IMR-90 (cell line): ENCODE data around the gene GSTT4. TPM values are rescaled to one million over a fixed set of nuclear protein-coding genes. Genes with fewer than 3 reads are reported as not detected.

Source experiments
- ATAC-seq: fragments of 200-7000 bp; cut with Tn5 transposase; 2 replicates; pipeline ENCODE4 v1.9.1; 2020; ENCODE audit warnings: low read depth, mild to moderate bottlenecking, moderate library complexity
- BruUV-seq: library from RNA; stranded (reverse); fragments of 400-500 nt; replicated peaks from 2 replicates; lab custom pipeline; 2021; lab: Mats Ljungman, UMichigan
- CTCF ChIA-PET: fragments of 300-600 bp; formaldehyde crosslinking; extraction: SDS; loops from one replicate; lab custom pipeline; 2021; ENCODE audit warnings: antibody characterized with exemption; lab: Yijun Ruan, JAX
- POLR2A ChIA-PET: fragments of 300-600 bp; sonication (Branson Sonifier 250); formaldehyde crosslinking; loops from one replicate; lab custom pipeline; 2022; ENCODE audit warnings: antibody characterized with exemption; ENCODE audit not compliant: unreplicated experiment; lab: Charles Lee
- DNase-seq: peaks from one replicate; pipeline ENCODE4 v3.0.0; 2013
- H2AFZ ChIP-seq: replicated peaks from 2 replicates; pipeline ENCODE3; 2013; ENCODE audit warnings: low read length, mild to moderate bottlenecking; ENCODE audit not compliant: poor library complexity
- H2AK5ac ChIP-seq: 2 replicates; pipeline ENCODE4 v1.6.1; 2013; ENCODE audit warnings: low read depth, low read length, inconsistent platforms
- H2AK9ac ChIP-seq: replicated peaks from 2 replicates; pipeline ENCODE3; 2013; ENCODE audit warnings: mild to moderate bottlenecking, low read depth, low read length, moderate library complexity; ENCODE audit not compliant: poor library complexity
- H2BK120ac ChIP-seq: 2 replicates; pipeline ENCODE4 v1.6.1; 2013; ENCODE audit warnings: low read depth, low read length, inconsistent platforms
- H2BK15ac ChIP-seq: 3 replicates; pipeline ENCODE4 v1.6.1; 2013; ENCODE audit warnings: low read depth, low read length, inconsistent platforms
- H2BK20ac ChIP-seq: 2 replicates; pipeline ENCODE4 v1.6.1; 2013; ENCODE audit warnings: low read depth, mild to moderate bottlenecking, inconsistent platforms, low read length, moderate library complexity
- H2BK5ac ChIP-seq: 2 replicates; pipeline ENCODE4 v1.6.1; 2013; ENCODE audit warnings: mild to moderate bottlenecking, low read depth, low read length, inconsistent platforms; ENCODE audit not compliant: poor library complexity, severe bottlenecking
- H3K14ac ChIP-seq: replicated peaks from 2 replicates; pipeline ENCODE4 v1.6.1; 2013; ENCODE audit warnings: low read depth, low read length, inconsistent platforms
- H3K18ac ChIP-seq: 2 replicates; pipeline ENCODE4 v1.6.1; 2013; ENCODE audit warnings: low read depth, low read length, control low read depth
- H3K23ac ChIP-seq: 2 replicates; pipeline ENCODE4 v1.6.1; 2013; ENCODE audit warnings: low read depth, low read length, inconsistent platforms
- H3K27ac ChIP-seq: 2 replicates; pipeline ENCODE4 v1.5.1; 2013; ENCODE audit warnings: mild to moderate bottlenecking, control low read depth, low read length; ENCODE audit not compliant: insufficient read depth
- H3K27me3 ChIP-seq: 2 replicates; pipeline ENCODE4 v1.6.1; 2013; ENCODE audit warnings: low read length; ENCODE audit not compliant: control insufficient read depth, insufficient read depth
- H3K36me3 ChIP-seq: 2 replicates; pipeline ENCODE4 v1.6.1; 2013; ENCODE audit warnings: low read length, mixed read lengths; ENCODE audit not compliant: control insufficient read depth, insufficient read depth
- H3K4ac ChIP-seq: 2 replicates; pipeline ENCODE4 v1.6.1; 2013; ENCODE audit warnings: low read depth, low read length, inconsistent platforms
- H3K4me1 ChIP-seq: 2 replicates; pipeline ENCODE4 v1.6.1; 2013; ENCODE audit warnings: low read length, mixed read lengths; ENCODE audit not compliant: control insufficient read depth, insufficient read depth
- H3K4me2 ChIP-seq: 2 replicates; pipeline ENCODE4 v1.6.1; 2013; ENCODE audit warnings: low read depth, mild to moderate bottlenecking, control low read depth, low read length, moderate library complexity
- H3K4me3 ChIP-seq: 2 replicates; pipeline ENCODE4 v1.5.1; 2013; ENCODE audit warnings: low read depth, mild to moderate bottlenecking, control low read depth, low read length, moderate library complexity; ENCODE audit not compliant: insufficient read depth
- H3K56ac ChIP-seq: 2 replicates; pipeline ENCODE4 v1.6.1; 2013; ENCODE audit warnings: low read length, inconsistent platforms; ENCODE audit not compliant: insufficient read depth; ENCODE audit errors: extremely low read depth
- H3K79me1 ChIP-seq, 2 experiments: 2 replicates each; pipeline ENCODE4 v1.6.1; 2013; ENCODE audit warnings: low read length in 2 of 2, inconsistent platforms in 1 of 2, low read depth in 1 of 2
- H3K9ac ChIP-seq: 2 replicates; pipeline ENCODE4 v1.6.1; 2013; ENCODE audit warnings: low read depth, low read length, control low read depth
- H3K9me1 ChIP-seq: 2 replicates; pipeline ENCODE4 v1.6.1; 2013; ENCODE audit warnings: low read length, inconsistent platforms; ENCODE audit not compliant: insufficient read depth
- H3K9me3 ChIP-seq: 2 replicates; pipeline ENCODE4 v1.6.1; 2013; ENCODE audit warnings: low read length; ENCODE audit not compliant: control insufficient read depth, insufficient read depth
- H4K20me1 ChIP-seq: 2 replicates; pipeline ENCODE4 v1.6.1; 2013; ENCODE audit warnings: low read length, inconsistent platforms; ENCODE audit not compliant: insufficient read depth
- H4K5ac ChIP-seq: 2 replicates; pipeline ENCODE4 v1.6.1; 2013; ENCODE audit warnings: mild to moderate bottlenecking, low read depth, low read length, control low read depth
- H4K8ac ChIP-seq, 2 experiments: 2 replicates each; pipeline ENCODE4 v1.6.1; 2013; ENCODE audit warnings: low read depth in 2 of 2, low read length in 2 of 2, control low read depth in 1 of 2, inconsistent platforms in 1 of 2
- H4K91ac ChIP-seq: 2 replicates; pipeline ENCODE4 v1.6.1; 2013; ENCODE audit warnings: low read depth, low read length, inconsistent platforms; ENCODE audit not compliant: insufficient read depth
- BHLHE40 ChIP-seq: fragments of 150-350 bp; IDR thresholded peaks from 2 replicates; pipeline ENCODE4 v1.6.1; 2016; ENCODE audit warnings: mild to moderate bottlenecking, low read depth, low read length
- CEBPB ChIP-seq: IDR thresholded peaks from 2 replicates; pipeline ENCODE4 v1.6.1; 2012; ENCODE audit warnings: low read depth, low read length, improper control_type of control experiment
- CHD1 ChIP-seq: IDR thresholded peaks from 2 replicates; pipeline ENCODE4 v1.6.1; 2012; ENCODE audit warnings: low read depth, low read length, improper control_type of control experiment
- MAFK ChIP-seq: IDR thresholded peaks from 2 replicates; pipeline ENCODE4 v1.6.1; 2012; ENCODE audit warnings: low read depth, low read length, improper control_type of control experiment
- MAZ ChIP-seq: IDR thresholded peaks from 2 replicates; pipeline ENCODE4 v1.6.1; 2012; ENCODE audit warnings: low read depth, mild to moderate bottlenecking, low read length, improper control_type of control experiment, moderate library complexity, borderline replicate concordance
- POLR2A ChIP-seq: IDR thresholded peaks from 2 replicates; pipeline ENCODE4 v1.6.1; 2012; ENCODE audit warnings: mild to moderate bottlenecking, low read depth, low read length
- RAD21 ChIP-seq: IDR thresholded peaks from 2 replicates; pipeline ENCODE4 v1.6.1; 2012; ENCODE audit warnings: low read length, improper control_type of control experiment
- RCOR1 ChIP-seq: IDR thresholded peaks from 2 replicates; pipeline ENCODE4 v1.6.1; 2012; ENCODE audit warnings: mild to moderate bottlenecking, low read length, improper control_type of control experiment; ENCODE audit not compliant: insufficient replicate concordance
- SMC3 ChIP-seq: fragments of 150-350 bp; IDR thresholded peaks from 2 replicates; pipeline ENCODE4 v1.6.1; 2016; ENCODE audit warnings: low read depth, mild to moderate bottlenecking, antibody characterized with exemption, low read length, moderate library complexity
- WGBS, 2 experiments: methylation state at CpG; one replicate each; pipeline versions ENCODE4 v1.1.5 to v1.1.7; 2013; ENCODE audit warnings: missing lambda C conversion rate in 2 of 2; ENCODE audit not compliant: insufficient read length in 1 of 2; ENCODE audit errors: extremely low coverage in 2 of 2; 5-methylcytosine and 5-hydroxymethylcytosine counted together
- dilution Hi-C: fragments of 300-500 bp; cut with HindIII; formaldehyde crosslinking; loops from one replicate; pipeline ENCODE4 v1.14.3; 2018; ENCODE audit warnings: low sequenced_read_pairs; ENCODE audit not compliant: unreplicated experiment
- in situ Hi-C: fragments of 300-500 bp; cut with MboI; formaldehyde crosslinking; loops from 3 replicates; pipeline ENCODE4 v1.14.3; 2019; ENCODE audit warnings: low sequenced_read_pairs, inconsistent platforms, mixed read lengths
- intact Hi-C: fragments of 100-400 bp; cut with micrococcal nuclease; formaldehyde crosslinking; loops from 2 replicates; pipeline ENCODE4 v1.10.0; 2022
- polyA plus RNA-seq, 3 experiments: library from polyadenylated mRNA; depleted of rRNA; stranded (reverse); fragments of >200 nt; gene quantifications; 2 replicates each; pipeline ENCODE4 v1.2.3, GENCODE V29; 2012; ENCODE audit warnings: low replicate concordance in 1 of 3
- total RNA-seq: library from RNA; depleted of rRNA; stranded (reverse); fragments of >200 nt; gene quantifications from 2 replicates; pipeline ENCODE4 v1.2.3, GENCODE V29; 2012
- TF ChIP-seq, protein P1 (sequence below): fragments of 150-350 bp; IDR thresholded peaks from 2 replicates; pipeline ENCODE4 v1.6.1; 2016; ENCODE audit warnings: low read depth, mild to moderate bottlenecking, low read length, moderate library complexity, borderline replicate concordance

The GSTT4 gene
- total and polyA plus RNA-seq, 2 of the 4 experiments (the other 2 are of a cell fraction) = not detected

GRCh38 chr22:24021304-24021703 is 16.1 kb upstream of the GSTT4 start:
- Histone ChIP-seq H2BK15ac (no peak overlapping the region), H4K91ac (no peak overlapping the region), H3K18ac (no peak overlapping the region), H3K23ac (no peak overlapping the region), H3K9me3 (no peaks in the 10 kb centered on the region), H3K4ac (no peak overlapping the region), H3K4me2 (no peak overlapping the region), H3K56ac (no peak overlapping the region), H2AK5ac (no peak overlapping the region), H2BK120ac (no peak overlapping the region), H4K20me1 (peaks cover 4% of the 10 kb centered on the region; the same call in 1 of the 2 replicates), H3K14ac (no peak overlapping the region), H2BK20ac (no peak overlapping the region), H3K4me3 (no peak overlapping the region), H3K4me1 (no peaks in the 10 kb centered on the region), H4K5ac (no peak overlapping the region), H4K8ac (no peak overlapping the region), H3K27ac (no peak overlapping the region), H3K36me3 (peaks cover 5% of the 10 kb centered on the region), H2BK5ac (no peak overlapping the region), H2AK9ac (no peak overlapping the region), H3K27me3 (no peaks in the 10 kb centered on the region), H2AFZ (no peak overlapping the region), H3K79me1 (peaks cover 20 to 47% of the 10 kb centered on the region in 2 experiments), H3K9ac (no peak overlapping the region), H3K9me1 (peaks cover 3% of the 10 kb centered on the region; the same call in 1 of the 2 replicates)
- TF ChIP-seq MAZ = no peak
- no peak for TF ChIP-seq BHLHE40
- no peak for TF ChIP-seq SMC3
- TF ChIP-seq CEBPB = no peak
- TF ChIP-seq RAD21 = no peak
- TF ChIP-seq, protein P1, sequence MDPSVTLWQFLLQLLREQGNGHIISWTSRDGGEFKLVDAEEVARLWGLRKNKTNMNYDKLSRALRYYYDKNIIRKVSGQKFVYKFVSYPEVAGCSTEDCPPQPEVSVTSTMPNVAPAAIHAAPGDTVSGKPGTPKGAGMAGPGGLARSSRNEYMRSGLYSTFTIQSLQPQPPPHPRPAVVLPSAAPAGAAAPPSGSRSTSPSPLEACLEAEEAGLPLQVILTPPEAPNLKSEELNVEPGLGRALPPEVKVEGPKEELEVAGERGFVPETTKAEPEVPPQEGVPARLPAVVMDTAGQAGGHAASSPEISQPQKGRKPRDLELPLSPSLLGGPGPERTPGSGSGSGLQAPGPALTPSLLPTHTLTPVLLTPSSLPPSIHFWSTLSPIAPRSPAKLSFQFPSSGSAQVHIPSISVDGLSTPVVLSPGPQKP = no peak
- no peak for TF ChIP-seq MAFK
- no peak for TF ChIP-seq RCOR1
- no peak for TF ChIP-seq POLR2A
- TF ChIP-seq CHD1 = no peak
- no TSS peak for BruUV-seq
- ATAC-seq (no peak), DNase-seq (no peak)
- intact Hi-C loops (no loop called here), in situ Hi-C loops (no loop called here), dilution Hi-C loops (no loop called here)
- WGBS, 2 experiments = no CpG with 5 or more reads among the region's 3 CpGs
- POLR2A ChIA-PET = no interaction called here
- CTCF ChIA-PET = no interaction called here
